Measurements from ENCODE around the gene SUV39H1.
A peak's percentile ranks its signal among the peaks of the same experiment; 100 is the strongest.

SUV39H1 gene

DNA sequence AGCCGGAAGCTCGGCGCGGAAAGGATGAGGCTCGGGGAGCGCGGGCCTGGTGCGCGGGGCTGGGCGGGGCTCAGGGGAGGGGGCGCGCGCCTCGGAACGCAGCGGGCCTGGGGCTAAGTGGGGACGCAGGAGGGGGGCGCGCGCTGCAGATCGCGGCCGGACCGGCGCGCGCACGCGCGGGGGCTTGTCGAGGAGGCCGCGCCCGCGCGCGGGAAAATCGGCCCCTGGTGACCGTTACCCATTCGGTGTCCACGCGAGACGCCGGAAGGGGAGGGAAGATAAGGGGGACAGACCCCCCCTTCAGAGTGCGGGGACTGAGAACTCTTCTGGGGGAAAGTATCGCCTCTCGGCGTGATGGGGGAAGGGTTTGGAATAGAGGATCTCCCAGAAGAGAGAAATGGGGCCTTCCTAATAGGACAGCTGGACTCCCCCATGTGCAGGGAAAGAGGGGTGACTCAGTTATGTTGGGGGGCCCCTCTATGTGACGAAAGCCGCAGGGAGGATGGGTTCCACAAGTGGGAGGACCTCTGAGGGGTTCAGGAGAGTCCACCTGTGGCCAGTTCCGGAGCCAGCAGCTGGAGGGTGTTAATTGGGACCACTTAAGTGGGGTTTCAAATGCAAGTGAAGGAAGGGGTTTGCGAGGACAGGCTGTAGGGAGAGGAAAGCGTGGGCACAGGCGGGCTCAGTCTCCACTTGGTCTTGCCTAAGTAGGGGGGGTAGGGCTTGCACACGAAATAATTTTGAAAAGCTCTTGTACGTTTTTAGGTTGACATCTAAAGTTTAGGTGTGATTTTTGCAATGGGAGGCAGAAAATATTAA is 584 bp downstream of the SUV39H1 start:
- no peaks in the 10 kb centered on the region for H3K9me3 ChIP-seq (ENCODE audit: control insufficient read depth, insufficient read depth, low read depth, low read length)
- peak overlapping the region; percentile 78 for H3K27ac ChIP-seq (ENCODE audit: extremely low read depth, low read depth, low read length)
- ChIA-PET POLR2A (interaction anchor here (0.6 to 2.5 kb wide), 7 partner anchors 11 to 262 kb away, joined by 3 to 19 read pairs (median 5); partner anchors contain the start of genes PQBP1 and TIMM17B), CTCF (interaction anchor here (0.8 kb wide), 2 partner anchors 15 to 49 kb away, joined by 3 read pairs; no protein-coding TSS in a partner anchor)
- peaks cover 0 to 37% of the 10 kb centered on the region in 2 experiments; a peak in 2 of 3 replicates for H3K36me3 ChIP-seq (ENCODE audit: control insufficient read depth in 2 of 2, insufficient read depth in 1 of 2, low read length in 2 of 2)
- peak overlapping the region; percentile 60 for H3K4me3 ChIP-seq (ENCODE audit: low read depth, low read length)
- no peaks in the 10 kb centered on the region for H3K4me1 ChIP-seq (ENCODE audit: control insufficient read depth, insufficient read depth, low read length)
- peak; percentile 41; the same call in 1 of the 2 replicates for TF ChIP-seq ZXDB (tag by site-specific recombination; IDR thresholded peaks at IDR 0.05)
- 0 out of 2 replicates have a peak, but pooled peaks have one; percentile 10 for TF ChIP-seq ZSCAN30 (tag by site-specific recombination; IDR thresholded peaks at IDR 0.05)
- TF ChIP-seq, protein P1, sequence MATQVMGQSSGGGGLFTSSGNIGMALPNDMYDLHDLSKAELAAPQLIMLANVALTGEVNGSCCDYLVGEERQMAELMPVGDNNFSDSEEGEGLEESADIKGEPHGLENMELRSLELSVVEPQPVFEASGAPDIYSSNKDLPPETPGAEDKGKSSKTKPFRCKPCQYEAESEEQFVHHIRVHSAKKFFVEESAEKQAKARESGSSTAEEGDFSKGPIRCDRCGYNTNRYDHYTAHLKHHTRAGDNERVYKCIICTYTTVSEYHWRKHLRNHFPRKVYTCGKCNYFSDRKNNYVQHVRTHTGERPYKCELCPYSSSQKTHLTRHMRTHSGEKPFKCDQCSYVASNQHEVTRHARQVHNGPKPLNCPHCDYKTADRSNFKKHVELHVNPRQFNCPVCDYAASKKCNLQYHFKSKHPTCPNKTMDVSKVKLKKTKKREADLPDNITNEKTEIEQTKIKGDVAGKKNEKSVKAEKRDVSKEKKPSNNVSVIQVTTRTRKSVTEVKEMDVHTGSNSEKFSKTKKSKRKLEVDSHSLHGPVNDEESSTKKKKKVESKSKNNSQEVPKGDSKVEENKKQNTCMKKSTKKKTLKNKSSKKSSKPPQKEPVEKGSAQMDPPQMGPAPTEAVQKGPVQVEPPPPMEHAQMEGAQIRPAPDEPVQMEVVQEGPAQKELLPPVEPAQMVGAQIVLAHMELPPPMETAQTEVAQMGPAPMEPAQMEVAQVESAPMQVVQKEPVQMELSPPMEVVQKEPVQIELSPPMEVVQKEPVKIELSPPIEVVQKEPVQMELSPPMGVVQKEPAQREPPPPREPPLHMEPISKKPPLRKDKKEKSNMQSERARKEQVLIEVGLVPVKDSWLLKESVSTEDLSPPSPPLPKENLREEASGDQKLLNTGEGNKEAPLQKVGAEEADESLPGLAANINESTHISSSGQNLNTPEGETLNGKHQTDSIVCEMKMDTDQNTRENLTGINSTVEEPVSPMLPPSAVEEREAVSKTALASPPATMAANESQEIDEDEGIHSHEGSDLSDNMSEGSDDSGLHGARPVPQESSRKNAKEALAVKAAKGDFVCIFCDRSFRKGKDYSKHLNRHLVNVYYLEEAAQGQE (tag by site-specific recombination; IDR thresholded peaks at IDR 0.05) = 0 out of 2 replicates have a peak, but pooled peaks have one; percentile 13
- peak; percentile 76 for TF ChIP-seq ZNF335 (tag by site-specific recombination; conservative IDR thresholded peaks at IDR 0.05)
- peak; percentile 44 for TF ChIP-seq ZNF629 (tag by site-specific recombination; IDR thresholded peaks at IDR 0.05)
- 0 out of 2 replicates have a peak, but pooled peaks have one; percentile 50 for TF ChIP-seq ZBTB21 (tag by site-specific recombination; IDR thresholded peaks at IDR 0.05)
- TF ChIP-seq ZNF16 (tag by site-specific recombination; IDR thresholded peaks at IDR 0.05; ENCODE audit: low read depth) = no peak
- TF ChIP-seq SCRT2 (tag by site-specific recombination; IDR thresholded peaks at IDR 0.05) = peak; percentile 91
- TF ChIP-seq ZFHX2 (tag by site-specific recombination; conservative IDR thresholded peaks at IDR 0.05) = peak; percentile 48
- no peak for TF ChIP-seq ZNF791 (tag by site-specific recombination; IDR thresholded peaks at IDR 0.05)
- no peak for TF ChIP-seq ZFP3 (tag by site-specific recombination; IDR thresholded peaks at IDR 0.05; ENCODE audit: low read depth)
- peak; percentile 42; the same call in 1 of the 2 replicates for TF ChIP-seq PATZ1 (tag by site-specific recombination; IDR thresholded peaks at IDR 0.05)
- TF ChIP-seq ZNF18 (tag by site-specific recombination; IDR thresholded peaks at IDR 0.05) = no peak
- no peak for TF ChIP-seq ZNF24 (tag by site-specific recombination; IDR thresholded peaks at IDR 0.05)
- TF ChIP-seq, protein P2, sequence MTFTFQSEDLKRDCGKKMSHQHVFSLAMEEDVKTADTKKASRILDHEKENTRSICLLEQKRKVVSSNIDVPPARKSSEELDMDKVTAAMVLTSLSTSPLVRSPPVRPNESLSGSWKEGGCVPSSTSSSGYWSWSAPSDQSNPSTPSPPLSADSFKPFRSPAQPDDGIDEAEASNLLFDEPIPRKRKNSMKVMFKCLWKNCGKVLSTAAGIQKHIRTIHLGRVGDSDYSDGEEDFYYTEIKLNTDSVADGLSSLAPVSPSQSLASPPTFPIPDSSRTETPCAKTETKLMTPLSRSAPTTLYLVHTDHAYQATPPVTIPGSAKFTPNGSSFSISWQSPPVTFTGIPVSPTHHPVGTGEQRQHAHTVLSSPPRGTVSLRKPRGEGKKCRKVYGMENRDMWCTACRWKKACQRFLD (tag by site-specific recombination; IDR thresholded peaks at IDR 0.05) = no peak
- peak; percentile 78 for TF ChIP-seq ZBTB10 (tag by site-specific recombination; IDR thresholded peaks at IDR 0.05)
- TF ChIP-seq ZNF121 (tag by site-specific recombination; IDR thresholded peaks at IDR 0.05) = no peak
- TF ChIP-seq ZBTB8A (tag by site-specific recombination; IDR thresholded peaks at IDR 0.05) = 0 out of 2 replicates have a peak, but pooled peaks have one; percentile 17
- no peak for TF ChIP-seq ZNF600 (tag by site-specific recombination; IDR thresholded peaks at IDR 0.05)
- TF ChIP-seq, protein P3, sequence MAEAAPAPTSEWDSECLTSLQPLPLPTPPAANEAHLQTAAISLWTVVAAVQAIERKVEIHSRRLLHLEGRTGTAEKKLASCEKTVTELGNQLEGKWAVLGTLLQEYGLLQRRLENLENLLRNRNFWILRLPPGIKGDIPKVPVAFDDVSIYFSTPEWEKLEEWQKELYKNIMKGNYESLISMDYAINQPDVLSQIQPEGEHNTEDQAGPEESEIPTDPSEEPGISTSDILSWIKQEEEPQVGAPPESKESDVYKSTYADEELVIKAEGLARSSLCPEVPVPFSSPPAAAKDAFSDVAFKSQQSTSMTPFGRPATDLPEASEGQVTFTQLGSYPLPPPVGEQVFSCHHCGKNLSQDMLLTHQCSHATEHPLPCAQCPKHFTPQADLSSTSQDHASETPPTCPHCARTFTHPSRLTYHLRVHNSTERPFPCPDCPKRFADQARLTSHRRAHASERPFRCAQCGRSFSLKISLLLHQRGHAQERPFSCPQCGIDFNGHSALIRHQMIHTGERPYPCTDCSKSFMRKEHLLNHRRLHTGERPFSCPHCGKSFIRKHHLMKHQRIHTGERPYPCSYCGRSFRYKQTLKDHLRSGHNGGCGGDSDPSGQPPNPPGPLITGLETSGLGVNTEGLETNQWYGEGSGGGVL (tag by site-specific recombination; IDR thresholded peaks at IDR 0.05) = peak; percentile 67
- TF ChIP-seq ZNF785 (tag by site-specific recombination; IDR thresholded peaks at IDR 0.05) = peak; percentile 80
- no peak for TF ChIP-seq MYNN (tag by site-specific recombination; IDR thresholded peaks at IDR 0.05; ENCODE audit: borderline replicate concordance)
